CD4-positive, alpha-beta T cell treated with Interferon alpha-2 for 1 hour (primary cell): ENCODE measurements around the gene SHISA2.

ENCODE experiments used
- DNase-seq, 2 donors: peaks; one replicate each; pipeline ENCODE4 v3.0.0-alpha.2; 2020 to 2022

The SHISA2 gene

GRCh38 chr13:26017196-26017921 lies 34.5 kb downstream of the SHISA2 start:
- DNase-seq: no peak

- no peak for DNase-seq
Measured at GRCh38 chr13:26016189-26016588, 35.6 kb downstream of the SHISA2 start.

- DNase-seq: no peak
Measured at GRCh38 chr13:26015271-26016125, 36.3 kb downstream of the SHISA2 start.

GRCh38 chr13:26012995-26013394 lies 38.8 kb downstream of the SHISA2 start:
- DNase-seq: no peak

- peak; percentile 50 to 65 for DNase-seq
Measured at GRCh38 chr13:26011996-26012821, 39.6 kb downstream of the SHISA2 start.

- no peak for DNase-seq
Measured at GRCh38 chr13:26011208-26011573, 40.6 kb downstream of the SHISA2 start.

- no peak for DNase-seq
Measured at GRCh38 chr13:26010487-26011207, 41.2 kb downstream of the SHISA2 start.

- no peak for DNase-seq
Measured at GRCh38 chr13:26007261-26008125, 44.3 kb downstream of the SHISA2 start.
